Measurements from ENCODE around the gene GAL3ST2.

GAL3ST2 gene

GRCh38 chr2:241850544-241851324 is 74.1 kb downstream of the GAL3ST2 start:
- no peak overlapping the region for H3K4me3 ChIP-seq (ENCODE audit: low read depth in 1 of 2, low read length in 1 of 2)
- TF ChIP-seq CTCF (IDR thresholded peaks at IDR 0.05) = no peak
- peaks cover 22% of the 10 kb centered on the region for H3K27me3 ChIP-seq
- no peaks in the 10 kb centered on the region for H3K4me1 ChIP-seq (ENCODE audit: control insufficient read depth in 1 of 2, insufficient read depth in 1 of 2, low read depth in 1 of 2, low read length in 1 of 2)
- no peaks in the 10 kb centered on the region for H3K36me3 ChIP-seq
- no peaks in the 10 kb centered on the region for H3K9me3 ChIP-seq
- no peak overlapping the region for H3K27ac ChIP-seq

GRCh38 chr2:241851325-241852115 is 74.9 kb downstream of the GAL3ST2 start:
- Histone ChIP-seq H3K27me3 (peaks cover 16% of the 10 kb centered on the region), H3K4me3 (ENCODE audit: low read depth in 1 of 2, low read length in 1 of 2) (no peak overlapping the region), H3K9me3 (no peaks in the 10 kb centered on the region), H3K4me1 (ENCODE audit: control insufficient read depth in 1 of 2, insufficient read depth in 1 of 2, low read depth in 1 of 2, low read length in 1 of 2) (no peaks in the 10 kb centered on the region), H3K36me3 (no peaks in the 10 kb centered on the region), H3K27ac (no peak overlapping the region)
- no peak for TF ChIP-seq CTCF (IDR thresholded peaks at IDR 0.05)

GRCh38 chr2:241852116-241852980 is 75.7 kb downstream of the GAL3ST2 start:
- Histone ChIP-seq H3K27me3 (peaks cover 15% of the 10 kb centered on the region), H3K4me1 (ENCODE audit: control insufficient read depth in 1 of 2, insufficient read depth in 1 of 2, low read depth in 1 of 2, low read length in 1 of 2) (no peaks in the 10 kb centered on the region), H3K36me3 (no peaks in the 10 kb centered on the region), H3K4me3 (ENCODE audit: low read depth in 1 of 2, low read length in 1 of 2) (no peak overlapping the region), H3K27ac (no peak overlapping the region), H3K9me3 (no peaks in the 10 kb centered on the region)
- no peak for TF ChIP-seq CTCF (IDR thresholded peaks at IDR 0.05)

- H3K4me3 ChIP-seq (ENCODE audit: low read depth in 1 of 2, low read length in 1 of 2) = no peak overlapping the region
- H3K27ac ChIP-seq = no peak overlapping the region
- H3K27me3 ChIP-seq = peaks cover 15% of the 10 kb centered on the region
- TF ChIP-seq CTCF (IDR thresholded peaks at IDR 0.05) = no peak
- H3K4me1 ChIP-seq (ENCODE audit: control insufficient read depth in 1 of 2, insufficient read depth in 1 of 2, low read depth in 1 of 2, low read length in 1 of 2) = no peaks in the 10 kb centered on the region
- no peaks in the 10 kb centered on the region for H3K36me3 ChIP-seq
- no peaks in the 10 kb centered on the region for H3K9me3 ChIP-seq
Observed at GRCh38 chr2:241852981-241853631, 76.5 kb downstream of the GAL3ST2 start.

All from neutrophil (primary cell).